Activated CD8-positive, alpha-beta T cell treated with anti-CD3 and anti-CD28 coated beads, Interleukin-2, amount 10 ng/mL, durations not matched to agents 7 days and 5 days (primary cell): Measurements from ENCODE around the gene CCR3. TPM values are rescaled to one million over a fixed set of nuclear protein-coding genes. Genes with fewer than 3 reads are reported as not detected.
A peak's percentile ranks its signal among the peaks of the same experiment; 100 is the strongest.
"Not testable (repeated sequence)": the region's sequence is repeated elsewhere in the genome, so short reads cannot be mapped to it uniquely, and the experiment has no call there.

Experiments used
- ATAC-seq: fragments of 150-1000 bp; cut with Tn5 transposase; one replicate; pipeline ENCODE4 v1.10.0; 2021; ENCODE audit warnings: moderate library complexity
- CTCF ChIA-PET: fragments of 350-600 bp; sonication (Branson Sonifier 250); formaldehyde crosslinking; loops from one replicate; lab custom pipeline; 2021; ENCODE audit warnings: antibody characterized with exemption; lab: Charles Lee
- POLR2A ChIA-PET: fragments of 350-600 bp; sonication (Branson Sonifier 250); formaldehyde crosslinking; loops from one replicate; lab custom pipeline; 2021; ENCODE audit warnings: antibody characterized with exemption; lab: Charles Lee
- DNase-seq: peaks from one replicate; pipeline ENCODE4 v3.0.0-alpha.2; 2020
- H3K27ac Mint-ChIP-seq: one replicate; pipeline ENCODE4 v1.8.0; 2021; ENCODE audit warnings: mild to moderate bottlenecking, mixed read lengths
- H3K27me3 Mint-ChIP-seq: one replicate; pipeline ENCODE4 v1.8.0; 2021; ENCODE audit warnings: low read depth, mixed read lengths
- H3K36me3 Mint-ChIP-seq: one replicate; pipeline ENCODE4 v1.8.0; 2021; ENCODE audit warnings: low read depth, mixed read lengths
- H3K4me1 Mint-ChIP-seq: one replicate; pipeline ENCODE4 v1.8.0; 2021; ENCODE audit warnings: low read depth, mixed read lengths
- H3K4me3 Mint-ChIP-seq: one replicate; pipeline ENCODE4 v1.8.0; 2021; ENCODE audit warnings: mild to moderate bottlenecking, mixed read lengths
- H3K9me3 Mint-ChIP-seq: one replicate; pipeline ENCODE4 v1.8.0; 2022; ENCODE audit warnings: mixed read lengths; ENCODE audit not compliant: insufficient read depth
- total RNA-seq, 2 experiments: library from RNA; stranded (reverse); gene quantifications; one replicate each; pipeline ENCODE4 v1.2.3, GENCODE V29; 2021

Gene CCR3
- total RNA-seq, 2 experiments from 2014 or later, result 0.34 to 0.37 TPM

DNA sequence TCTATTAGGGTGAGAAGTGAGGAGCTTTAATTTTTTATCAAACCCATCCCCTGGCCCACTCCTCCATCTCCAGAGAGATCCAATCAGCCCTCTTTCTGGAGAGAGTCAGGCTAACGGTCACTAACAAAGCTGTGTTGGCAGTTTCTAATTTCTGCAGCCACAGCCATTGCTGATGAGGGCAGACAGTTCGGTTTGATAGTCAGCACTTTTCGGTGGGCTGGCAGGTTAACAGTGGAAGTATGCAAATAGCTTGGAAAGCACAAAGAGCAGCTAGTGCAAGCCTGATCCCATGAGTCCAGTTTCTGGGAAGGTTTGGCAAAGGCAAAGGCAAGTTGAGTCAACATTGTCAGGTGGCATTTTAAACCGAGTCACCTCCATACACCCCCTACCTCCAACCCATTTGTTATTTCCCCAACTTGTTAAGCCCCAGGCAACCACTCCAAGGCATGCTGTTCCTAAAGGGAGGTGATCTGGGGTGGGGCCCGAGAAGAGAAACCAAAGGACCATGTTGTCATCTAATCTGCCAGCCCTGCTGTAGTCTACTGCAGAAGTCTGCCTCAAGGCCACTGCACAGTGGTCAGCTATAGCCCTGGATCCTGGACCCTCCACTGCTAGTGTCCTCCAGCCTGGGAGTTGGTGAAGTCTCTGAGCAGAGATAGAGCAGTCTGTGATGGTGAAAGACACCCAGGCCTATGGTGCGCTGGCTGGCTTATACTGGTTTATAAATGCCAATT lies 35.8 kb upstream of the CCR3 start:
- Mint-ChIP-seq H3K9me3 (no peaks in the 10 kb centered on the region), H3K27ac (peak overlapping the region; percentile 95), H3K36me3 (peaks cover 65% of the 10 kb centered on the region), H3K4me1 (peaks cover 88% of the 10 kb centered on the region), H3K27me3 (no peaks in the 10 kb centered on the region), H3K4me3 (peak overlapping the region; percentile 87)
- DNase-seq (no peak), ATAC-seq (no peak)
- ChIA-PET POLR2A (interaction anchor here (0.6 to 5.3 kb wide), 4 partner anchors 101 to 267 kb away, joined by 3 to 63 read pairs (median 6); partner anchors contain the start of gene CCR5), CTCF (interaction anchor here (1.1 to 6.6 kb wide), 12 partner anchors 8 to 267 kb away, joined by 3 to 150 read pairs (median 20); partner anchors contain the start of gene CCR5)

DNA sequence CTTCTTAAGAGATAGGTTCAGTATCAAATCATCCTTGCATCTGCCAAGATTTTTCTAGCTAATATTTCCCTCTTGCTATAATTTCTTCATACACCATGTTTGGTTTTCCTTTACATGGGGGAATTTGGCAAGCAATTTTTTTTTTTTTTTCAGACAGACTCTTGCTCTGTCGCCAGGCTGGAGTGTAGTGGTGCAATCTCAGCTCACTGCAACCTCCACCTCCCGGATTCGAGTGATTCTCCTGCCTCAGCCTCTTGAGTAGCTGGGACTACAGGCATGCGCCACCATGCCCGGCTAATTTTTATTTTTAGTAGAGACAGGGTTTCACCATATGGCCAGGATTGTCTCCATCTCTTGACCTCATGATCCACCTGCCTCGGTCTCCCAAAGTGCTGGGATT lies 34.7 kb upstream of the CCR3 start:
- not testable (repeated sequence) for H3K27me3 Mint-ChIP-seq, DNase-seq, ATAC-seq, H3K9me3 Mint-ChIP-seq
- ChIA-PET CTCF (interaction anchor here (0.6 to 6.6 kb wide), 40 partner anchors 9 to 453 kb away, joined by 3 to 150 read pairs (median 5); partner anchors contain the start of genes CCR5 and CXCR6), POLR2A (interaction anchor here (0.6 to 5.3 kb wide), 5 partner anchors 30 to 162 kb away, joined by 3 to 63 read pairs (median 9); partner anchors contain the start of gene CCR5)
- peaks cover 54% of the 10 kb centered on the region for H3K36me3 Mint-ChIP-seq
- peak overlapping the region; percentile 87 for H3K4me3 Mint-ChIP-seq
- H3K27ac Mint-ChIP-seq, result peak overlapping the region; percentile 95
- H3K4me1 Mint-ChIP-seq, result peaks cover 79% of the 10 kb centered on the region

DNA sequence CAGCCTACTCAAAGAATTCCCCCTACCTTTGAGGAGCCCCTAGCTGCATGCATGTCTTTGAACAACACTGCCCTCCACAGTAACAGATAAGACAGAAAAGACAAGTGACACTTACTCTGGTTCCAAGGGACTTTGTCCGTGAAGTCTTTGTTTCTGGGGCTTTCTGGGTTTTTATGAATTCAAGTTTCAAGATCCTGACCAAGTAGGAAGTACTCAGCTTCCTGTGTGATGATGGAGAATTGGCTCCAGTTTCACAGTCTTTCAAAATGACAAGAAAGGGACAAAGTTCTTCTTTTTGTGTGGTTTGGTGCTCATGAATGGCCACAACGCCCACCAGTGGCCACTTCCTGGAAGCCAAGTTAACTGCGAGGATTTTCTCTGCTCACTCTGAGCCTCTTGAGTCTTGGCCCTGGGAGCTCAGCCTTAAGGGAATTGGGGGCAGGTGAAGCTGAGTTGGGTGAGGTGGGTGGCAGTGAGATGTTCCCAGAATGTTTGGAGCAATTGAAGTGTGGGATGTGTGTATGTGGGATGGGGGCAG lies 34.0 kb upstream of the CCR3 start, which contains the start of gene CCR1:
CCR1 (minus strand) TSS at position 147 of the 538 bp plus-strand sequence. CDS start 4,000 bp downstream, outside the sequence.
- H3K27ac Mint-ChIP-seq, result peak within 1 kb of the TSS; percentile 95
- peak; percentile 85 for DNase-seq
- peak; percentile 69 for ATAC-seq
- CTCF ChIA-PET, result interaction anchor here (0.6 to 6.6 kb wide), 53 partner anchors 9 to 329 kb away, joined by 3 to 150 read pairs (median 4); partner anchors contain the start of genes CCR5 and CXCR6
- peaks cover 73% of the 10 kb centered on the region for H3K4me1 Mint-ChIP-seq
- no peaks in the 10 kb centered on the region for H3K27me3 Mint-ChIP-seq
- peaks cover 47% of the 10 kb centered on the region for H3K36me3 Mint-ChIP-seq
- no peaks in the 10 kb centered on the region for H3K9me3 Mint-ChIP-seq
- peak within 1 kb of the TSS; percentile 87 for H3K4me3 Mint-ChIP-seq
- POLR2A ChIA-PET, result interaction anchor here (0.9 to 5.3 kb wide), 7 partner anchors 76 to 162 kb away, joined by 3 to 63 read pairs (median 8); partner anchors contain the start of gene CCR5

DNA sequence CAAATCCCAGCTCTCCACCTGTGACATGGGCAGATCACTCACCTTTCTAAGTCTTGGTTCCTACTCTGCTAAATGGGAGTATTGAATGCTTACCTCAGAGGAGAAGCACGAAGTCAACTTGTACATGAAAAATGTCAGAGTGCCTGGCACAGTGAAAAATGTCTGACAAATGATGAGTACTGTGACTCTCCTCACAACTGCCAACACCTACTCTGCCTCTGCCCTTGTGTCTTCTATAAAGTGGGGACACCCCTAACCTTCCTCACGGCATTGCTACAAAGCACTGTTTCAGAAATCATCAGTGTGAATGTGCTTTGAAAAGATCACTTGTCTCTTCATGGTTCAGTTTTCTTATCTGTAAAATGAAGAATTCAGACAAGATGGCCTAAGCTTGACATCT lies 33.2 kb upstream of the CCR3 start:
- H3K4me1 Mint-ChIP-seq, result peaks cover 65% of the 10 kb centered on the region
- peaks cover 39% of the 10 kb centered on the region for H3K36me3 Mint-ChIP-seq
- H3K4me3 Mint-ChIP-seq, result no peak overlapping the region
- no peaks in the 10 kb centered on the region for H3K27me3 Mint-ChIP-seq
- DNase-seq (no peak), ATAC-seq (no peak)
- no peaks in the 10 kb centered on the region for H3K9me3 Mint-ChIP-seq
- peak overlapping the region; percentile 95 for H3K27ac Mint-ChIP-seq
- CTCF ChIA-PET, result interaction anchor here (0.6 to 6.6 kb wide), 39 partner anchors 8 to 328 kb away, joined by 3 to 150 read pairs (median 6); partner anchors contain the start of genes CCR5 and CXCR6
- POLR2A ChIA-PET, result interaction anchor here (0.9 to 5.3 kb wide), 5 partner anchors 99 to 161 kb away, joined by 3 to 63 read pairs (median 8); partner anchors contain the start of gene CCR5

DNA sequence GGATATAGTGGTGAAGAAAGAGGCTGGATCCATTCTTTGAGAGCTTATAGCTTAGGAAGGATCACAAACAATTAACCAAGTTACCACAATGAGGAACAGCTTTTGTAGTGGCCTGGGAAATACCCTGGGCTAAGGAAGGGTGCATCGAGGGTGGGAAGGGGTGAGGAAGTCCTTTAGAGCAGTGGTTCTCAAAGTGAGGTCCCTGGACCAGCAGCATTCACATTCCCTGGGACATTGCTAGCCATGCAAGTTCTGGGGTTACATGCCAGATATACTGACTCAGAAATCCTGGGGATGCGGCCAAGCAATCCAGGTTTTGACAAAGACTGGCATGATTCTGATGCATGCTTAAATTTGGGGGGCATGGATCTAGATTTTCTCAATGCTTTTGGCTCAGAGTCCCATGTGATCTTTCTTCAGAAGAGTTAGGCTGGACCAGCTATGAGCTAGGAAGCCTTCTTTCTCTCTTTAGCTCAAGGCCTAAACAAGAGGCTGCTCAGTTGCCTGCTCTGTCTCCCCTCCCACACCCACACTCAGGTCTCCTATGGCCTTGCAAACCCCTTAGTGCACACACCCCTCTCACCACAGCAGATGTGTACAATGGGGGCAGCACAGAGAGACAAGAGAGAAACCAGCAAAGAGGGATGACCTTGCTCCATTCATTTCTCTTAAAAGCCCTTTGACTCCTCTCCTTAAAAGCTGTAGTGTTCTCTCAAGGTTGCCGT lies 32.4 kb upstream of the CCR3 start:
- Mint-ChIP-seq H3K27me3 (no peaks in the 10 kb centered on the region), H3K9me3 (no peaks in the 10 kb centered on the region), H3K4me3 (no peak overlapping the region), H3K27ac (peak overlapping the region; percentile 95), H3K4me1 (peaks cover 57% of the 10 kb centered on the region), H3K36me3 (peaks cover 31% of the 10 kb centered on the region)
- CTCF ChIA-PET, result interaction anchor here (1.3 to 6.6 kb wide), 13 partner anchors 7 to 279 kb away, joined by 3 to 150 read pairs (median 20); partner anchors contain the start of gene CCR5
- POLR2A ChIA-PET, result interaction anchor here (5.3 kb wide), 1 partner anchor 160 kb away, joined by 63 read pairs; the partner anchor contains the start of gene CCR5
- ATAC-seq, result no peak
- DNase-seq, result no peak

DNA sequence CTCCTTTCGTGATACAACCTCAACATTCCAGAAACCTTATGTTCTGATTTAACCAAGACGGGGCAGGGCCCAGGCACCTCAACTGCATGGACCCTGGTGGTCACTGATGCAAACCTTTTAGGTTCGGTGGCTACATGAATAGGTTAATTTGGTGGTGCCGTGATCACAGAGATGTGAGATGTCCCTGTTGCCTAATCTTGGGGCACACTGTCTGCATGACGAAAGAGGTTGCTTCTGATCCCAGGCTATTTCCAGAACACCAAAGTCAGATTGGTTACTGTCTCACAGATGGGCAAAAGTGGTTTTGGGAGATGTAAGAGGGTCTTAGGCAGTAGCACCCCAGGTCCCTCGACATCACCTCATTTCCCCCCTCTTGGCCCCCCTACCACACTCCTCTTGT lies 30.2 kb upstream of the CCR3 start:
- DNase-seq (no peak), ATAC-seq (no peak)
- ChIA-PET CTCF (interaction anchor here (2.3 kb wide), 1 partner anchor 57 kb away, joined by 5 read pairs; no protein-coding TSS in a partner anchor), POLR2A (no interaction called here)
- Mint-ChIP-seq H3K27ac (no peak overlapping the region), H3K36me3 (peaks cover 15% of the 10 kb centered on the region), H3K9me3 (no peaks in the 10 kb centered on the region), H3K27me3 (no peaks in the 10 kb centered on the region), H3K4me3 (no peak overlapping the region), H3K4me1 (peaks cover 45% of the 10 kb centered on the region)

DNA sequence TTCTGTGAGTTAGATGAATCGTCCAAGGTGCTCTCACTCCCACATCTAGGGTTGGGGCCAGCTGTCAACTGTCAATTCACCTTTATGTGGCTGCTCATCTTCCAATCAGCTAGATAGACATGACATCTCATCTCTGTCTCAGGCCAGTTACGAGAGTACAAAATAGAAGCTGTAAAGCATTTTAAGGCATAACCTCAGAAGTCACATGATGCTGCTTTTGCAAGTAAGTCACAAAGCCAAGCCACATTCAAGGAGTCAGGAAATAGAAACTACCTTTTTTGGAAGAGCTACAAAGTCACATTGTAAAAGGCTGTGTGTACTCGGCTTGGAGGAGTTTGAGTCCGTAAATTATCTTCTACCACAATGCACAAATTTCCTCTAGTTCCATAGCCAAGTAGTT lies 29.1 kb upstream of the CCR3 start:
- no peaks in the 10 kb centered on the region for H3K27me3 Mint-ChIP-seq
- H3K4me3 Mint-ChIP-seq, result no peak overlapping the region
- peaks cover 46% of the 10 kb centered on the region for H3K4me1 Mint-ChIP-seq
- peak; percentile 61 for DNase-seq
- ChIA-PET CTCF (interaction anchor here (1.0 to 7.2 kb wide), 33 partner anchors 11 to 372 kb away, joined by 3 to 371 read pairs (median 5); partner anchors contain the start of genes CCR5, CCR5AS and CCRL2), POLR2A (interaction anchor here (0.7 to 4.7 kb wide), 4 partner anchors 56 to 157 kb away, joined by 3 to 43 read pairs (median 6); partner anchors contain the start of gene CCR5)
- ATAC-seq, result peak; percentile 73
- H3K9me3 Mint-ChIP-seq, result peaks cover 8% of the 10 kb centered on the region
- no peak overlapping the region for H3K27ac Mint-ChIP-seq
- H3K36me3 Mint-ChIP-seq, result peaks cover 8% of the 10 kb centered on the region

DNA sequence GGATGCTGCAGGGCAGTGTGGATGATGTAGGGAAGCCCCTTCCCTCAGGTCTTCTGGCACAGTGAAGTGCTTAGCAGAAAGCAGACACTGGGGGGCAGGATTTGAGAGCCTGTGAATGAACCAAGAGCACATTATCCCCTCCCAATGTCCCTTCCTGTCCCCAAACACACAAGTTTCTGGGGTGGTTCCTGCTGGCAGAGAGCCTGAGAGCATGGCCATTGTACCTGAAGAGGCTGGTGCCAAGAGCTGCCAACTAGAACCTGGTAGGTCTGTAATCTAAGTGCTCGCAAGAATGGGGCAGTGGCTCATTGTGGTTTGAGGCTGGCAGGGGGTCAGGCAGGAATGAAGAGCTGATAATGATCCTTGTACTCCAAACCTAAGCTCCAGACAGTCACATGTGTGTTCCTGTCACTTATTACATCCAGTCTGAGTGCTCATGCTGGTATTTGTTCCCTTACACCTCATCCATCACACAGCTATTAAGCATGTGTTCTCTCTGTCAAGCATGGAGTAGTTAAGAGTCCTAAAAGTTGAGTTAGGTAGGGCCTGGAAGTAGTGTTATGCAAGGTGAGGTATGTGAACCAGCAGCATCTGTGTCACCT lies 27.4 kb upstream of the CCR3 start:
- Mint-ChIP-seq H3K36me3 (peaks cover 18% of the 10 kb centered on the region), H3K9me3 (peaks cover 20% of the 10 kb centered on the region), H3K4me3 (no peak overlapping the region), H3K27ac (no peak overlapping the region), H3K4me1 (peaks cover 32% of the 10 kb centered on the region), H3K27me3 (no peaks in the 10 kb centered on the region)
- peak; percentile 13 for ATAC-seq
- CTCF ChIA-PET, result interaction anchor here (0.6 to 7.2 kb wide), 30 partner anchors 9 to 604 kb away, joined by 3 to 371 read pairs (median 7); partner anchors contain the start of genes CCR2 and CCR5
- DNase-seq, result peak; percentile 64
- POLR2A ChIA-PET, result interaction anchor here (1.1 to 4.7 kb wide), 4 partner anchors 85 to 155 kb away, joined by 3 to 43 read pairs (median 4); partner anchors contain the start of gene CCR5

DNA sequence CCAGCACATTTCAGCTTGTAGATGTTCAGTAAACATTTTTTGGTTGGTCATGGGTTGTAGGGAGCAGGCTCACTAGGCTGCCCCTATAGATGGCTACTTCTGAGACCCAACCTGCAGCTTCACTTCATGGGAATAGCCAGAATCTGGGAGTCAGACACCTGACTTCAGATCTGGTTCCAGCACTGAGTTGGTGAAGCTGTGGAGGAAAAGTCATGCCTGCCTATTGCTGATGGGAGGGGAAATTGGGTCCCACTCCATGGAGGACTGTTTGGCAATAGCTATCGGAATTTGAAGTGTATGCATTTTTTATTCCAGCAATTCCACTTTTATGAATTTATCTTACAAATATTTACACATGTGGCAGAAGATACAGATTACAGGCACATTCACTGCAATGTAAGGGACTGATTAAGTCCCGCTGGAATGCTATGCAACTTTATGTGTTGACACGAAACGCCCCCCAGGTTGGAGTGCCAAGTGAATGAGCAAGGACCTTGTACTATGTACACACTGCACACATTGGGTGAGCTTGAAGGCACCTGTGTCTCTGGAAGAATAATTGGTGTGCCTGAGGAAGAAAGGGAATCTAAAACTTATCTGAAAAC lies 26.3 kb upstream of the CCR3 start:
- DNase-seq (no peak), ATAC-seq (no peak)
- Mint-ChIP-seq H3K27me3 (no peaks in the 10 kb centered on the region), H3K27ac (no peak overlapping the region), H3K4me3 (no peak overlapping the region), H3K36me3 (peaks cover 20% of the 10 kb centered on the region), H3K4me1 (peaks cover 26% of the 10 kb centered on the region), H3K9me3 (peaks cover 22% of the 10 kb centered on the region)
- ChIA-PET POLR2A (interaction anchor here (1.1 to 4.7 kb wide), 3 partner anchors 84 to 154 kb away, joined by 3 to 43 read pairs (median 3); partner anchors contain the start of gene CCR5), CTCF (interaction anchor here (1.0 to 7.2 kb wide), 25 partner anchors 8 to 273 kb away, joined by 3 to 371 read pairs (median 7); partner anchors contain the start of genes CCR1, CCR2 and CCR5)

DNA sequence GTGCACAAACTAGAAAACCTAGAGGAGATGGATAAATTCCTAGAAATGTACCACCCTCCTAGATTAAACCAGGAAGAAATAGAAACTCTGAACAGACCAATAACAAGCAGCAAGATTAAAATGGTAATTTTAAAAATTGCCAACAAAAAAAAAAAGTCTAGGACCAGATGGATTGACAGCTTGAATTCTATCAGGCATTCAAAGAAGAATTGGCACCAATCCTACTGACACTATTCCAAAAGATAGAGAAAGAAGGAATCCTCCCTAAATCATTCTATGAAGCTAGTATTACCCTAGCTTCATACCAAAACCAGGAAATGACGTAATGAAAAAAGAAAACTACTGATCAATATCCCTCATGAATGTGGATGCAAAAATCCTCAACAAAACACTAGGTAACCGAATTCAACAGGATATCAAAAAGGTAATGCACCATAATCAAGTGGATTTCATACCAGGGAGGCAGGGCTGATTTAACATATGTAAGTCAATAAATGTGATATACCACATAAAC lies 24.0 kb upstream of the CCR3 start:
- no peak for DNase-seq
- no peaks in the 10 kb centered on the region for H3K27me3 Mint-ChIP-seq
- ChIA-PET POLR2A (no interaction called here), CTCF (interaction anchor here (0.6 to 7.2 kb wide), 7 partner anchors 10 to 432 kb away, joined by 3 to 371 read pairs (median 3); partner anchors contain the start of genes CCR1 and CCR5)
- peaks cover 46% of the 10 kb centered on the region for H3K4me1 Mint-ChIP-seq
- peaks cover 20% of the 10 kb centered on the region for H3K36me3 Mint-ChIP-seq
- no peak overlapping the region for H3K4me3 Mint-ChIP-seq
- ATAC-seq, result no peak
- peaks cover 22% of the 10 kb centered on the region for H3K9me3 Mint-ChIP-seq
- H3K27ac Mint-ChIP-seq, result no peak overlapping the region
